ENCODE results near the gene LLGL2.
A peak's percentile ranks its signal among the peaks of the same experiment; 100 is the strongest.

The LLGL2 gene

DNA sequence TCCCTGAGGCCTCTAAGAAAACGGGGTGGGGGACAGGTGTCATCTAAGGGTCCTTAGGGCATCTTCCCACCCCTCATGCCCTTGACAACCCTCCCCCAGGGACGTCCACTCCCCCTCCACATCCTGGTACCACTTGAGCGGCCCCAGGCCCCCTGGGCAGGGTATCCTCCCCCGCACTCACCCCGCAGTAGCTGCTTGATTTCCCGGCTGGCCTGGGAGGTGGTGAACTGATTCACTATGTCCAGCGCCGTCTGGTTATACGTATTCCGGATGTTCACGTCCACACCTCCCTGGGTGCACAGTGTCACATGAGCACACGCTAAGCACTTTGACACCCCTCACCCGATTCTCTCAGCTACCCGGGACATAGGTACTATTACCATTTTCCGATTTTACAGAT is 19.9 kb upstream of the LLGL2 start:
- FAIRE-seq: no peak
- no peak for DNase-seq (ENCODE audit: insufficient read length, low spot score)

DNA sequence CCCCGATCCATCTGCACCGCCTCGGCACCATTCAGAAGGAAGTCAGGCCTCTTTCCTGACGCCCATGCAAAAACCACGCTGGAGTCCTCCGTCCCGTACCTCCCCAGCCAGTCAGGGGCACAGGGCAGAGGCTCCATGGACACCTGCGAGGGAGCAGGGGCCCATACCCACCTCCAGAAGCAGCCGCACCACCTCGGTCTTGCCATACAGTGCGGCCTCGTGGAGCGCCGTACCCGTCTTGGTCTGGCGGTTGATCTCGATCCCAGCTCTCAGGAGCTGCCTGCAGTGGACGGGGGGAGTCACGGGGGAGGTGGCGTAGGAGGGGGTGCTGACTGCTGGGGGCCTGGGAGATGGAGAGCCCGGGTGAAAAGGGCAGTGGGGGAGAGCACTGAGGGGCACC is 19.4 kb upstream of the LLGL2 start:
- FAIRE-seq: no peak

DNA sequence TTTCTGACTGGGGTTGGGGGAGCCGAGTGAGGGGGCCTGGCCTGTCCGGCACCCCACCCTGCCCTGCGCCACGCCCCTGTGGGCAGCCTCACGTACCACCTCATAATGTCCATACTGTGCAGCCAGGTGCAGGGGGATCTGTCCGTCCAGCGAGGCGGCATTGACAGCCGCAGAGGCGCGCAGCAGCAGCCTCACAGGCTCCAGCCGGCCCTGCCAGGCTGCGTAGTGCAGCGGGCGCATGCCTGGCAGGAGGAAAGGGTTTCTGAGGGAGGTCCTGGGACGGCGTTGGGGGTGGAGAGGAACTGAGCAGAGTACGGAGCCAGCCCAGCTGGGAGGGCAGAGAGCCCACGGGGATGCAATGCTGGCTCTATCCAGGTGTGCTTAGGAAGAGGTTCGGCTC is 18.6 kb upstream of the LLGL2 start:
- DNase-seq (ENCODE audit: insufficient read length, low spot score): no peak
- FAIRE-seq: no peak

More for the DNA sequence above, 19.4 kb upstream of the LLGL2 start:
- DNase-seq (ENCODE audit: insufficient read length, low spot score): no peak

DNA sequence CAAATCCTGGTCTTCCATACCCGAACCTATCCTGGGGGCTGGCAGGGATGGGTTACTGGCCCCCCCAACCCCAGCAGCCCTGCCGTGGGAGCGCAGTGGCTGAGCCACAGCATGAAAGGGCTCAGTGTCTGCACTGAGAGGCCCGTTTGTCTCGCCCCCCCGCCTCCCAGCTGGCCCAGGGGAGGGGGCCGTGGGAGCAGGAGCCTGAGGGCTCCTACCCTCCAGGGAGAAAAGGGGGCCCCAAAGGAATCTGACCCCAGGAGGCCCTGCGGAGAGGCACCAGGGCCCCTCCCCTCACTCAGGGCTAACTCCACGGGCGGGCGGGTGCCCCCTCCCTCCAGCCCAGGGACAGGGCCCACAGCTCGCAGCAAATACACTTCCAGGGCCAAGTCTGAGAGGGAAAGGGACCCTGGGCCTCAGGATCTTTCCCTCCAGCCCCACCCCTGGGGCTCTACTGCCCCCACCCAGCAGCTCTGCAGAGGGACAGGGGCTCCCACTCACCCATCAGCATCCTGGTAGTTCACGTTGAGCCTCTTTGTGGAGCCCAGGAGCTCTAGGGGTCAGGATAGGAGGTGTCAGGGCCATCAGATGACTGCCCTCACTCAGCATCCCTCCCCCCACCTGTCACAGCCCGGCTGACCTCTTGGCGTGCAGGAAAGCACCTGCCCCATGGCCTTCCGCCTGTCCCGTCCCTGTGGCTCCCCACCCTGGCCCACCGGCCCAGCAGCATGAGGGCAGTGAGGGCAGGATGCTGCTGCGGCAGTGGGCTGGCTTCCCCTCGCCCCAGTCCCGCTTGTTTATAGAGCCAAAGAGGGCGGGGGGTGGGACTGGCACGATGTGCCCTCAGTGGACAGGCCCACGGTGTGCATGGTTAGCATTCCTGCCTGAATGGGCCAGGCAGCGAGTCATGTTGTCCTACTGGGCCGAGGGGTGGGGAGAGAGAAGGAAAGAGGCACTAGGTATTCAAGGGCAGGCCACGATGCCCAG is 17.5 kb upstream of the LLGL2 start:
- FAIRE-seq (peak; percentile 73), DNase-seq (ENCODE audit: insufficient read length, low spot score) (no peak)

DNA sequence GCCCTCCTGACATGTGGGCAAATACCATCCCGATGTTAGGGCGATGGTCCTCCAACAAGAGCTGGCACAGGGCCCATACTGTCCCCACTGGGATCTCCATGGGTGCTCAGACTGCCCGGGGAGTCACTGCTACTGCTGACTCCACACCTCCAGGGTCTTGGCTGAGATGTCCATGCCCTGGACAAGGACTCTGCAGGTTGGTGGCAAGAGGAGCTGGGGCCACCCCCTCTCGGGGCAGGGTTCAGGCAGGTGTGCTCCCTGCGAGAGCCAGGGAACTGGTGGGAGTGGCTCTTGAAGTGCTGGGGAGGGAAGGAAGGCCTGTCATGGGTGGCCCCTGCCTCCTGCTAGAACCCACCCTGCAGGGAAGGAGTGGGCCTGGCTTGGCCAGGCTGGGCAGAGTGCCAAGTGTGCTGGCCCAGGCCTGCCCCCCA is 16.6 kb upstream of the LLGL2 start:
- FAIRE-seq (no peak), DNase-seq (ENCODE audit: insufficient read length, low spot score) (no peak)

DNA sequence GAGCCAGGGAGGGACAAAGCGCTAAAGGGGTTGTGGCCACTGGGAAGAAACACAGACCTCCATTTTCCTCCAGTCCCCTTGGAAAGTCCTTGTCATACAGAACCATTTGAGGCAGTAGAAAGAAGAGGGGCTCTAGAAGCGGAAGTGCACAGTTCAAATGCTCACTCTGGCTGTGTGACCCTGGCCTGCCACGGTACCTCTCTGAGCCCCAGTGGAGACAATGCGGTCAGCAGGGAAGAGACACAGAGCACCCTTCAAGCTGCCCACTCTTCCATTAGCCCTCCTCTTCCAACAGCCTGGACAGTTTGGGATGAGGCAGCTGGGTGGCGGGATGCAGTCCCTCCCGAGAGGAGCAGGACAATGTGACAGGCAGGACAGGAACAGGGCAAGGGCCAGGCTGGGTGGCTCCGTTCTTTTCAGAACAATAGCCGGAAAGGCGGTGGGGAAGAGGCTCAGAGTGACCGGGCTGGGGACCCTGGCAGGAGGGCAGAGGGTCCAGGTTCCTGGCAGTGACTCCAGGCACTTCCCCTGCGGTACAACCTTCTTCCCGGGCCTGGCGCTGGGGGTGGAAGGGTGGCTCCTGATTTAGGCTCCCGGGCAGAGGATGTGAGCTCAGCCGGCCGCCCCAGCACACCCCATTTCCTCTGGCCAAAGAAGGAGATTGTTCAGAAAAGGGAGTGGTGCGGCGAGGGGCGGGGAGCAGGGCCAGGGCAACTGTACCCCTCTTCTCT is 15.8 kb upstream of the LLGL2 start:
- no peak for FAIRE-seq
- no peak for DNase-seq (ENCODE audit: insufficient read length, low spot score)

DNA sequence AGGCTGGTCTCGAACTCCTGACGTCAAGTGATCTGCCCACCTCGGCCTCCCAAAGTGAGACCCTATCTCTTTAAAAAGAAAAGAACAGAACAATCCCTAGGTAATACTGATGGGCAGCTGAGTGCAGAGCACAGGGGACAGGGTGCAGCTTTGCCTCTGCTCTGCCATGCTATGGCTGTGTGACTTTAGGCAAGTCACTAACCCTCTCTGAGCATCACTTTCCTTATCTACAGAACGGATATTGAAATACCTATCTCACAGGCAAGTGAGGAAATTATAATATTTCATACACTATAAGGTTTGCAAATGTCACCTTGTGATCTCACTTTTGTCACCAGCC is 14.3 kb upstream of the LLGL2 start:
- DNase-seq (ENCODE audit: insufficient read length, low spot score): no peak
- peak; percentile 66 for FAIRE-seq

DNA sequence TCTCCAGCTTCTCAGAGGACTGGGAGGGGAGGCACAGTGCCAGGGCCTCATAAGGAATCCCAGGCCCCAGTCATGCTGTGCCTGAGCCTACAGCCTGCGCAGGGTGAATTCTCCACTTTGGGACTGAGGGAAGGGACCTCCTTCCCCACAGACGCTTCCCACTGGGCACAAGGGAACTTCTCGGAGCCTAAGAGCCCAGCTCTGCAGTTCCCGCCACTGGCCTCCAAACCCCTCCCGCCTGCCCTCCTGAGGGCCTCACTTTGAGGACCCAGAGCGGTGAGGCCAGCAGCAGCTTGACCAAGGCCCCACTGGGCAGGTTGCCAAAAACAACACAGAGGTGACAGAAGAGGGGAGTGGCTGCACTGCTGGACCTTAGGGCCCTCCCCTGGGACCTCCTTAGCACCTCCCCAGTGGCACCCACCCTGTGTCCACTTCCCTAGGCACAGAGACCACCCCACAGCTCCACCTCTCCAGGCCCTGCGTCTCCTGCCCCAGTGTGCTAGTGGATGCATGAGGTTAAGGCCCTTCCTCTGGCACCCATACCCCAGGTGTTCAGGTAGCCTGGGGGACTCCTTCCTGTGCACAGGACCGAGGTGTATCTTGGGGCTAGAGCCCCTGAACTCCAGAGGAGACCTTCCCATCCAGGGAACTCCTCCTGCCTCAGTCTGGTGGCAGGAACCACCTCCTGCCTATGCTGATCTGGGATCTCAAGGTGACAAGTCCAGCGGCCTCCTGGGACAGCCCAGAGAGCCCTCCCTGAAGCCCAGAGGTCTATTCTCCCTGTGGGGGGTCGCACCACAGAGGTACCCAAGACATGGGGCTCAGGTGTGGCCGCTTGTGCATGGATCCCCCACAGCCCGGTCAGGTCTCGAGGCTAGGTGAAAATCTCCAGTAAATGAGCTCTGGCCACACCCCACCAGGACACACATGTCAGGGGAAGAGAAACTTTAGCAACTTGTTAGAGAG is 13.6 kb upstream of the LLGL2 start:
- DNase-seq (ENCODE audit: insufficient read length, low spot score): no peak
- peak; percentile 60 for FAIRE-seq

DNA sequence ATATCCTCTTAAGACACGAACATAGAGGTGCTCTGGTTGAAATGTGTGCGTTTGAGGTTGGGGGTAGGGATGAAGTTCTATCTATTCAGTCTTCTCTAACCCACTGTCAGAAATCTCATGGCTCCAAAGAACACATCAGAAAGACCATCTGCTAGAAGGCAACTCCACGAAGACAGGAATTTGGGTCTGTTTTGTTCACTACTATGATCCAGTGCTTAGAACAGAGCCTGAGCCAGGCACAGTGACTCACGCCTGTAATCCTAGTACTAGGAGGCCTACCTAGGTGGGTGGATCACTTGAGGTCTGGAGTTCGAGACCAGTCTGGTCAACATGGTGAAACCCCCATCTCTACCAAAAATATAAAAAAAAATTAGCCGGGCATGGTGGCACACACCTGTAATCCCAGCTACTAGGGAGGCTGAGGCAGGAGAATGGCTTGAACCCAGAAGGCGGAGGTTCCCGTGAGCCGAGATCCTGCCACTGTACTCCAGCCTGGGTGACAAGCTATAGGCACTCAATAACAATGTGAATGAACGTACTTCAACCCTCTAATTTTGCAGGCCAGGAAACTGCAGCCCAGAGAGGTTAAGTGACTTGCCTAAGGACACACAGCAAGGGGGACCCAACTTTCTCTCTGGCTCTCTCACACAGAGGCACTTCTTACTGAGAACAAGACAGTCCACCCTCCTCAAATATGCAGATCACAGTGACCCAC is 12.4 kb upstream of the LLGL2 start:
- no peak for FAIRE-seq
- no peak for DNase-seq (ENCODE audit: insufficient read length, low spot score)

DNA sequence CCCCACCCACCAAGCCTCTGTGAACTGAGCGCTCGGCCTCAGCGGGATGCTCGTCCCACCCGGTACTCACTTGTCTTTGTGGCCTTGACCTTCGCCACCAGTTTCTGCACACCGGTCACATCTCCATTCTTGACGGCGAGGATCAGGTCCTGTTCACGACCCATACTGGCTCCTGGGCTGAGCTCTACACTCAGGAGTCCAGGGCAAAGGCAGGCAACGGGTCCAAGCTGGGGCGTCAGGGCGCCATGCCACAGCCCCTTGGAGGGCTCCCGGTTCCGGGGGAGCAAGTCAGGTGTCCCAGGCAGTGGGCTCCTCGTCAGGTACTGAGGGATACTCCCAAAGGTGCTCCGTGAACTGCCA is 11.9 kb upstream of the LLGL2 start:
- DNase-seq (ENCODE audit: insufficient read length, low spot score) (no peak), FAIRE-seq (no peak)

DNA sequence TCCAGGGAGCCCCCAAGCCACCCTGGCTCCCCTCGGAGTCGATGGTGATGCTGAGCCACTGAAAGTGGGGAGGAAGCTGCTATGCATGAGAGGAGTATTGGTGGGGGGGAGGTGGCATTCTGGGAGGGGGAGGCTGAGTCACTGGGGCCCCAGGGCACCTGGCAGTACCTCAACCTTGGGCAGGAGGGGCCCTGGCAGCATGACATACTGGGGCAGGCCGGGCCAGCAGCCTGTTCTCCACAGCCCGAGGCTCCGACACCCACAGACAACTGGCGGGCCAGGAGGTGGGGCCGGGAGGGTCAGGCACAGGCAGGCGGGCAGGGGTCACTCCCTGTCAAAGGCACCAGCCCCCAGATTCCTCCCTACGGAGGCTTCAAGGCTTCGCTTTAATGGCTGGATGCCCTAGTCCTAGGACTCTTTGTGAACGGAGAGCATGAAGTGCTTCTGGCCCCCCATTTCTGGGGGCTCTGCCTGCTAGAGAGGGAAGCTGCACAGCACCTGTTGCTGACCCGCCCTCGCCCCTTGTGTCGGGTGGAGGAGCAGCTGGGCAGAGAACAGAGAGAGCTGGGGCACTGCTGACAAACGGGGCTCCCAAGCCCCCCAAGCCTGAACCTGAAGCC is 11.1 kb upstream of the LLGL2 start:
- DNase-seq (ENCODE audit: insufficient read length, low spot score) (no peak), FAIRE-seq (peak; percentile 69)

DNA sequence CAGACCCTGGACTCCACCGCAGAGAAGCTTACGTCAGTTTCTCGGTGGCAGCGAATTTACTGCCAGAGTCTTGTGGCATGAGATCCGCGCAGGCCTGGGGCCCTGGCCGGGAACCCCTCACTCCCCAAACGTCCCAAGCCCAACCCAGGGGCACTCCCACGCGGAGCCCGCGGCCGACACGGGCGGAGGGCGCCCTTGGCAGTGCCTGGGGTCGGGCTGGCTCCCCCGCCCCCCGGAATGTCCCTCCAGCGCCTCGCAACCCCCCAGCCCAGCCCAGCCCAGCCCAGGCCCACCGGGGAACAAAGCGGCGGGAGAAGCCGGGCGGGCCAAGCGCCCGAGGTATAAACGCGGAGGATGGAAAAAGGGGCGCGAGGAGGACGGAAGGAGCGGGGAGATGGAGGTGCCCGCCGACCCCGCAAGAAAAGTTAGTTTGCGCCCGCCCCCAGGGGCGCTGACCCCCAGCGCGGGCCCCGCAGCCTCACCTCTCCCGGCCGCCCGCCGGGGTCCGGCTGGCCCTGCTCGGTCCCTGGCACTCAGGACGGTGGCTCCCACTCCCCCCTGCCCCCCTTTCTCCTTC is 10.5 kb upstream of the LLGL2 start:
- no peak for DNase-seq (ENCODE audit: insufficient read length, low spot score)
- no peak for FAIRE-seq

DNA sequence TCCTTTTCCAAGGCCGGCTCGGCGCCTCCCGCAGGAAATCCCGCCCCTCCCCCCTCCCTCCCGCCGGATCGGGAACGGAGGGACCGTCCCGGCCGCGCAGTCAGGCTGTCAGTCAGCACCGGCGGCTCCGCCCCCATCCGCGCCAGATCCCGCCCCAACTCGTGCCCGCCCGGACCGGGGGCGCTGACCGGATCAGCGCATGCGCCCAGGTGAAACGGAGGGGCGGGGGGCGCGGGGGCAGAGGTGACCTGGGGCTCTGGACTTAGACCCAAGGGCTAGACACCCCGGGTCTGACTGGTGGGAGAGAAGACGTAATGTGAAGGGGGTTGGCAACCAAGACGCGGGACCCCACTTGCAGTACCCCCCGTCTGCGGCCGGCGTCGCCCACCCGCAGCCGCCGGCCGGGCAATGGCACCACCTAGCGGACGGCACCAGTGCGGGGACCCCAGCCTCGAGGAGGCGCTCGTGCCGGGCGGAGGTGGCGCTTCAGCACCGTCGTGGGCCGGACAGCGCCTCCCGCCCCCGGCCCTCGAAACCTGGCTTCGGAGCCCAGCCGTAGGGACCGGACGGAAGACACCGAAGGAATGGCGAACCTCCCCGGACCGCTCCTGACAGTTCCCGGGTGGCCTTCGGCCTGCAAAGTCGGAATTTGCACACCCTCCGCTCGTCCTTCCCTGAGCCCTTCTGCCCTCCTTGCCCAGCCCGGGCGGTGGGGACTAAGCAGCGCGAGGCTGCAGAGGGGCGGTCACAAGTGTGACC is 9.8 kb upstream of the LLGL2 start, which contains the start of gene CASKIN2:
CASKIN2 (minus strand) TSS at position 42 of the 759 bp plus-strand sequence. CDS start 1,733 bp downstream, outside the sequence.
- FAIRE-seq (peak; percentile 98), DNase-seq (ENCODE audit: insufficient read length, low spot score) (peak; percentile 99)

DNA sequence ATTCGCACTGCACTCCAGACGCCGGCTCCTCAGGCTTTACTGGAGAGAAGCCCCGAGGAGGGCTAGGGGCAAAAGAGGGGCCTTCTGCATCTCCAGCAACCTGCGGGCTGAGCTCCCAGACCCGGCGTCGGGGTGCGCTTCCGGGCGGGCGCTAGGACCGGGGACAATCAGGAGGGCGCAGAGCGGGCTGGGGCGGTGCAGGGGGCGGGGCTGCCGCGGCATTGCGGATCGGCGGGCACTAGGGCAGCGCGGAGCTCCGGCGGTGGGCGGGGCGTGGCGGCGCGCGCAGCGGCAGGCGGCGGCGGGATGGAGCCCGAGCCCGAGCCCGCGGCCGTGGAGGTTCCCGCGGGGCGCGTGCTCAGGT is 9.3 kb upstream of the LLGL2 start, which contains the start of gene TSEN54:
TSEN54 (plus strand) TSS at position 274 of the 364 bp plus-strand sequence; CDS start at position 307, 33 bp downstream.
- FAIRE-seq (peak; percentile 97), DNase-seq (ENCODE audit: insufficient read length, low spot score) (peak; percentile 97)

DNA sequence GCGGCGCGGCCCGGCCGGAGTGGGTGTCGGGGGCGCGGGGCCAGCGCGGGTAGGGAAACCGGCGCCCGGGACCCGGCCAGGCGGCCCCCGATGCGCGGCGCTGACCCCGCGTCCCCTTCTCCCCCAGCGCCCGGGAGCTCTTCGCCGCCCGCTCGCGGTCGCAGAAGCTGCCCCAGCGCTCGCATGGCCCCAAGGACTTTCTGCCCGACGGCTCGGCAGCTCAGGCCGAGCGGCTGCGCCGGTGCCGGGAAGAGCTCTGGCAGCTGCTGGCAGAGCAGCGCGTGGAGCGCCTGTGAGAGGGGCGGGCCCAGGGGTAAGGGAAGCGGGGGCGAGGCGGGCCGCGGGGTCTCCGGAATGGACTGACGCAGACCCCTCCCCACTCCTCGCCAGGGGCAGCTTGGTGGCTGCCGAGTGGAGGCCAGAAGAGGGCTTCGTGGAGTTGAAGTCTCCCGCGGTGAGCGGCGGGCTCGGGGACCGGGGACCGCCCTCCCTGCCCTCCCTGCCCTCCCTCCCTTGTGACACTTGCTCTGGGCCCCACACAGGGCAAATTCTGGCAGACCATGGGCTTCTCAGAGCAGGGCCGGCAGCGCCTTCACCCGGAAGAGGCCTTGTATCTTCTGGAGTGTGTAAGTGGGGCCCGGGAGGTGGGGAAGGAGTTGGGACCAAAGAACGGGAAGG is 8.7 kb upstream of the LLGL2 start:
- FAIRE-seq (no peak), DNase-seq (ENCODE audit: insufficient read length, low spot score) (no peak)

DNA sequence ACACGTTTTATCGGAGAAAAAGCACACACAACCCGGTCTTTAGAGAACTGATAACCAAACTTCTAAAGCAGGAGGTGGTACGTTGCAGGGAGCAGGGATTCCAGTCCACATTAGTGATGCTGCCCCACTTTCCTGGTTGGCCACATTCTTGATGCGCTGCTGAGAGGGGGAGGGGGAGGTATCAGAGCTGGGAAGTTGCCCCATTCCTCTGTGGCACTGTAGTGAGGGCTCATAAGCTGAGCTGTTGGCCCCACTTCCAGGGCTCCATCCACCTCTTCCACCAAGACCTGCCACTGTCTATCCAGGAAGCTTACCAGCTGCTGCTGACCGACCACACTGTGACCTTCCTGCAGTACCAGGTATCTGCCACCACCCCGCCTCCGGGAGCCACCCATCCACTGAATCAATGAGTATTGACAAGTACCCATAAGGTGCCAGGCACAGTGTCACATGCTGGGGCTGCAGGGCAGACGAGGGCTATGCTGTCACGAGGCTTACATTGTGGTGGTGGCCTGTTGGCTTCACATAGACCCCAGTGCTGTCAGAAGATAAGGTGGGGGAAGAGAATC is 8.1 kb upstream of the LLGL2 start:
- no peak for DNase-seq (ENCODE audit: insufficient read length, low spot score)
- FAIRE-seq: peak; percentile 80

DNA sequence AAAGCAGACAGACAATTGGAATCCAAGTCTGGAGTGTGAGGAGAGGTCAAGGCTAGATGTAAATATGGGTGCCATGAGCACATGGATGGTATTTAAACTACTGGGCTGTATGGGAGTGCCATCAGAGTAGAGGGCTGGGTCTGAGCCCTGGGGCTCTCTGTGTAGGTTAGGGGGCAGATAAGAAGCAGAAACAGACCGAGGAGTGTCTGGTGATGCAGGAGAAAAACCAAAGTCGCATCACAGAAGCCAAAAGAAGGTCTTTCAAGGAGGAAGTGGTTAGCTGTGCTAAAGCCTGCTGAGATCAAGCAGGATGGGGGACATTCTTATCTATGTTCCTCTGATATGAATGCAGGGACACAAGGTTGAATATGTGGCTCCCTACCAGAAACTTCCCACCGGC is 7.3 kb upstream of the LLGL2 start:
- DNase-seq (ENCODE audit: insufficient read length, low spot score) (no peak), FAIRE-seq (peak; percentile 51)
